T-helper 1 cell (primary cell): ENCODE results near the gene CHCHD6.

Source experiments
- DNase-seq, 5 donors: peaks; one replicate each; pipeline ENCODE4 v3.0.0-alpha.2; 2012 to 2020

The CHCHD6 gene

GRCh38 chr3:126998320-126998719, 294.3 kb downstream of the CHCHD6 start:
- DNase-seq, result no peak

DNA sequence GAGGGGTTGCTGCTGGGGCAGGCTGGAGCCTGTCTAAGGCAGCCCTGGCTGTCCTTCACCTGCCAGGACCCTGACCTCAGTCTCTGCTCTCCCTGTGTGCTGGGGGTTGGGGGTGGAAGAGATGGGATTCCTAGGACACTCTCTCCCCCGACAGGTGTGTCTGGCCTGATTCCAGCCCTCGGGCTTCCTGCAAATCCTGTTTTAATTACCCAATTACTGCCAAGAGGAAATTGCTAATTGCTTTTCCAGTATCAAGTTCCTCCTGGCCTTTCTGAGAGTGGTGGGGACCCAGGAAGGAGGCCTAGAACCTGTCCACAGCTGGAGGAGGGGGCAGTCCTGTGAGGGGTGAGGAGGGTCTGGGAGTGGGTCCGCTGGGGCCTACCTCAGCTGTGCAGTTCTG, 294.7 kb downstream of the CHCHD6 start:
- DNase-seq, result no peak

- no peak for DNase-seq
Measured at GRCh38 chr3:126999383-126999782, 295.3 kb downstream of the CHCHD6 start.

DNA sequence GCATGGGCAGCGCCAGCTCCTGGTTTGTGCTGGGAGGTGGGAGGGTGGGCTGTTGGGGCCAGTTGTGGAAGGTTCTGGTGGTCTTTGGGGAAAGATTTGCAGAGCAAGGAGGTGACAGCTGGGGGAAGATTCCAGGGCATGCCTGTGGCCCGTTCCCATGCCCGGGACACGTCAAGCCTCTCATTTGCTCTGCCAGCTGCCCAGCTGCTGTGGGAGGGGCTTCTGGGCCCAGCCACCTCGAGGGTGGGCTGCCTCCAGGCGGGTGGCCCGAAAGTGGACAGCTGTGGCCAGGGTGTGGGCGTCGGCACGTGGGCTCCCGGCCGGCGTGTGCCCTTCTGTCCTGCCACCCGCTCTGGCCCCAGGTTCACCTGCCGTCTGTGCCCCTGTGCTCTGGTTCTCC, 296.1 kb downstream of the CHCHD6 start:
- no peak for DNase-seq

- no peak for DNase-seq
Measured at GRCh38 chr3:127000761-127001160, 296.7 kb downstream of the CHCHD6 start.

DNA sequence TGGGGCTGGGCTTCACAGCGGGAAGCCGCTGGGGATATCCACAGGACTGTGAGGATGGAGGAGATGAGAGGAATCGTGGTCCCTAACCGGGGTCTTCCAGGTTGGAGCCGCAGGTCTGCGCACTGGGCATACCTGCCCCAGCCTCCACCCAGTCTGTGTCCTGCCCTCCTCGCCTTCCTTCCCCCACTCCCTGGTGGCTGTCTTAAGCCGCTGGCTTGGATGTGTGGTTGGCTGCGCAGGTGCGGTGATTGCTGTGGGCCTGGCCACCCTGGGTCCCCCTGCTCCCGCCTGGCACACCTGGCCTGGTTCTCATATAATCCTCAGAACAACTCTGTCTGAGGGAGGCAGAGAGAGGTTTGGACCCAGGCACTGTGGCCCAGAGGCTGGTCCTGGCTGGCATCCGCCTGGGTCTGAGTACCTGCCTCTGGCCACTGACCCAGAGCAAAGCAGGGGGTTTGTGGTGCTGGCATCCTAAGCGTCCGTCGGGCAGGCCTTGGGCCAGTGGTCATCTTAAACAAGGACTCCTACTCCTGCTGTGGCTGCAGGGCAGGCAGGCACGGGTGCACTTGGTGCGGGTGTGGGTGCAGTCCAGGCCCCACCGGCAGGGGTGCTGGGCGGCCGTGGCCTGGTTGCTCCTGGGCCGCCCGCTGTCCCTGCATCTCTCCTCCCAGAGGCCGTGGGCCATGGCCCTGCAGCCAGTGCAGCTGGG, 297.6 kb downstream of the CHCHD6 start:
- DNase-seq, result no peak

DNA sequence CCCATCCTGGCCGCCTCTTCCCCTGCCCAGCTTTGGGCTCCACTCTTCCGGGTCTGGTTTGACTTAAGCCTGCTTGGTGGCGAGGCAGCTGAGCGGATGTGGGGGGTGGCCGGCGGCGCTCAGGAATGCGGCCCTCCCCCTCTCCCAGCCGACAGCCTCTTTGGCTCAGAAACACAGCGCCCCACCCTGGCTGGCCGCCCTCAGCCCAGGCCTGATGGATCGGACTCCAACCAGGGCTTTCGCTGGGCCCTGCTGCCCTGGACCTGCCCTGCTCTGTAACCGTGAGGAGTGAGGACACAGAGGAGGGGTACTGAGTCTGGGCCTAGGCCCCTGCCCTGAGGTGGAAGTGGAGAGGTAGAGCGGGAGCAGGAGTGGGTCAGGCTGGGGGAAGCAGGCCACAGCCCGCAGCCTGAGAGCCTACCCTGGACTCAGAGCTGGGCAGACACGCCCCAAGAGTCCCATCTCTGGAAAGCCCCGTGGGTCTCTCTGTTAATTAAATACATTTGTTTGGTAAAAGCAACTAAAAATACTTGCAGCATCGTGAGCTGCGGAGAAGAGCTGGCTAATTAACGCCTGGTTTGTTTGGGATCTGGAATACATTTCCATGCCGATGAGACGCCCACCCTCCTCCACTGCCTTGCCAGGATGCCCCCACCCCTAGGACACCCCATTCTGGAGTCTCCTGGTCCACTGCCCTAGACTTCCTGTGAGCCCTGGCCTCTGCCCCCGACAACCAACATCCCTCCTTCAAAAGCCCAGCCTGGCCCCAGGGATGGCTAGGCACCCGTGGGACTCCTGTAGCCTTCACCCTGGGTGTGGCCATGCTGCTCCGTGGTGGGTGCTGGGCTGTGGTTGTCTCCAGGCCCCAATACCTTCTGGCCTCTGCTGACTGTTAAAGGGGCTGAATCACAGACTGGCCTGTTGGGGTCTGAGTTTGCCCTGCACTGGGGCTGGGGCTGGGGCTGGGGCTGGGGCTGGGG, 298.4 kb downstream of the CHCHD6 start:
- no peak for DNase-seq

DNA sequence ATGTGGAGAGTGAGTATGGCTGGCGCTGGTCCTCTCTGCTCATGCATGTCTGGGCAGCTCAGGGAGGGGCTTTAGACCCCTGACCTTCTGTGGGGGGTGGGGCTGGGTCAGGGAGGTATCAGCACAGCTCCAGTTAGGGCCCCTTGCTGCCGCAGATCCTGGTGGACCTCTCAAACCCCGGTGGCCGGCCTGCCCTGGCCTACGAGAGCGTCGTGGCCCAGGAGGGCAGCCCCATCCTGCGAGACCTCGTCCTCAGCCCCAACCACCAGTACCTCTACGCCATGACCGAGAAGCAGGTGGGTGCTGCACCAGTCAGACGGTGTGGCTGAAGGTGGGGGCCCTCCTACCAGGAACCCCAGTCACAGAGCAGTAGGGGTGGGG, 299.1 kb downstream of the CHCHD6 start:
- DNase-seq, result no peak

- no peak for DNase-seq
Measured at GRCh38 chr3:127003601-127004280, 299.7 kb downstream of the CHCHD6 start.

DNA sequence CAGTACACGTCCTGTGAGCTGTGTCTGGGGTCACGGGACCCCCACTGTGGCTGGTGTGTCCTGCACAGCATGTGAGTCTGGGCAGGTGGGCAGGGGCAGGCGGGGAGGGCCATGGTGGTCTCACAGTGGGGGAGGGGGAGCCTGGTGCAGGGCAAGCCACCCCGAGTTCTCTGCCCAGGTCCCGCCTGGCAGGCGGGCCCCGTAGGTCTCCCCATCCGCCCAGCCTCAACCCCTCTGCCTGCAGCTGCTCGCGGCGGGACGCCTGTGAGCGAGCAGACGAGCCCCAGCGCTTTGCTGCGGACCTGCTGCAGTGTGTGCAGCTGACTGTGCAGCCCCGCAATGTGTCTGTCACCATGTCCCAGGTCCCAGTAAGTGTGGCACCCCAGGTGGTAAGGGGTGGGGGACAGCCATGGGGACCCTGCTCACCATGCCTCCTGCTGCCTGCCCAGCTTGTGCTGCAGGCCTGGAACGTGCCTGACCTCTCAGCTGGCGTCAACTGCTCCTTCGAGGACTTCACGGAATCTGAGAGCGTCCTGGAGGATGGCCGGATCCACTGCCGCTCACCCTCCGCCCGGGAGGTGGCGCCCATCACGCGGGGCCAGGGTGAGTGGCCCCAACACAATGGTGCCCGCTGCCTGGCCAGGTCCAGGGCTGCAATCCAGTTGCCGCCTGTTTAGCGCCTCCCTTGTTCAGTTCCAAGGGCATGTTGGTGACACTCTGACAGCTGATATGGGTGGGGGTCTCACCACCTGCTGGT, 300.8 kb downstream of the CHCHD6 start:
- no peak for DNase-seq

DNA sequence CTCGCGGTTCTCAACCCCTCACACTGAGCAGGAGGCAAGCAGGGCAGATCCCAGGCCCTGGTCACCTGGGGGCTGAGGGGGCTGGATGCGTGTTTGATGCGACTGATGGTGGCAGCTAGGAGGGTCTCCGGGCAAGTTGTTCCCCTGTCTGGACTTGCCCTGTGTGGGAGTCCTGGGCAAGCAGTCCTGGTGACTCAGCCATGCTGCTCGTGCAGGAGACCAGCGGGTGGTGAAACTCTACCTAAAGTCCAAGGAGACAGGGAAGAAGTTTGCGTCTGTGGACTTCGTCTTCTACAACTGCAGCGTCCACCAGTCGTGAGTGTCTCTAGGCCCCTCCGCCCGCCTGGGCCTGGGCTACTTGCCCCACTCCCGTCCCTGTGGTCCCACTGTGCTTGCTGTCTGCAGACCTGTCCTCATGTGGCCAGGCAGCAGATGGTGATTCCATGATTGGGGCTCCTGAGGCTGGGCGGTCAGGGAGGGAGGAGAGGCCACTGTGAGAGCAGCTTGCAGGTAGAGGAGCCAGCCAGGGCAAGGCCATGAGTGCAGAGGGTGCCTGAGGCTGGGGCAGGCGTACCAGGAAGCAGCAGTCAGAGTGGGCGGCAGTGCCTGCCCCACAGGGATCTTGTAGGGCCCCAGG, 301.9 kb downstream of the CHCHD6 start:
- no peak for DNase-seq

- DNase-seq, result no peak
Measured at GRCh38 chr3:127006781-127007436, 302.9 kb downstream of the CHCHD6 start.

GRCh38 chr3:127008236-127008635, 304.2 kb downstream of the CHCHD6 start:
- no peak for DNase-seq

DNA sequence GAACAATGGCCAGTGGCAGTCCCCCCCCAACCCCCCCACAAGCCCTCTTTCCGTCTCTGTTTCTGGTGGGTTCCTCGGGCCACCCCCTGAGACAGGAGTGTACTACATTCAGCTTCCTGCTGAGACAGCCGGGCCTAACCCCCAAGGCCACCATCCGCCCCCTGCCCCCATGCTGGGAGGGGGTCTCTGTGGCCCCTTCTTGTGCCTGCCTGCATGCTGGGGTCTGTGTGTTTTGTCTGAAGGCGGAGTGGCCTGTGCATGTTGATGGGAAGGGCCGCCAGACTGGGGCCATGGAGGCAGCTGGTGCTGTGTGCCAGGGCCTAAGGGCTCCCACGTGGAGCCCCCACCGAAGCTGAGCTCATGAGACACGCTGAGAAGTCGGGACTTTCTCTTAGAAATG, 305.5 kb downstream of the CHCHD6 start:
- DNase-seq, result no peak
